Measurements from ENCODE around the gene PPIG.
A peak's percentile ranks its signal among the peaks of the same experiment; 100 is the strongest.
"Not testable (repeated sequence)": the region's sequence is repeated elsewhere in the genome, so short reads cannot be mapped to it uniquely, and the experiment has no call there.

The PPIG gene

DNA sequence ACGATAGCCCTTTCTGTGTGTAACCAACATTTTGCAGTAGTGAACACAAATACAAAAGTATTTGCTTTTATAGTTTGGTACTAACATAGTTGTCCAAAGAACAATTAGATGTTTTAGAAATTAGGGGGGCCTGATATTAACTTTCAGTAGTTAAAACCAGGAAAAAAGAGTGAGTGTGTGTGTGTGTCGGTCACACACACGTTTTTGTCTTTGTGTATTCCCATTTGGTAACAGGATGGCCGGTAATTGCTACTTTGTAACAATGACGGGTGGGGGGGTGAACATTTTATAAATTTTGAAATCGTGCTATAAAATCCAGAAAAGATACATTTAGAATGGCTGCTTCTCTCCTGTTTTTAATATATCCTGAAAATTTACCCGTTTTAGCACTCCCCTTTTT is 1.5 kb downstream of the PPIG start:
- TF ChIP-seq CTCF (IDR thresholded peaks at IDR 0.05; ENCODE audit: low read depth, low read length): no peak
- H3K36me3 ChIP-seq: no peaks in the 10 kb centered on the region
- no peak for DNase-seq
- H3K27me3 ChIP-seq: no peaks in the 10 kb centered on the region
- H3K4me1 ChIP-seq: no peaks in the 10 kb centered on the region
- H3K9me3 ChIP-seq: no peaks in the 10 kb centered on the region
- H3K4me3 ChIP-seq (ENCODE audit: low read depth, low read length): peak overlapping the region; percentile 88

- TF ChIP-seq CTCF (IDR thresholded peaks at IDR 0.05; ENCODE audit: low read depth, low read length): no peak
Observed at GRCh38 chr2:169590804-169591203, 6.7 kb downstream of the PPIG start.

GRCh38 chr2:169596546-169596945 is 12.4 kb downstream of the PPIG start:
- not testable (repeated sequence) for DNase-seq; H3K36me3 ChIP-seq; H3K9me3 ChIP-seq; H3K4me1 ChIP-seq; H3K27me3 ChIP-seq; H3K4me3 ChIP-seq (ENCODE audit: low read depth, low read length)

More at GRCh38 chr2:169590804-169591203, 6.7 kb downstream of the PPIG start:
- Histone ChIP-seq H3K4me1 (no peaks in the 10 kb centered on the region), H3K9me3 (no peaks in the 10 kb centered on the region), H3K27me3 (no peaks in the 10 kb centered on the region), H3K4me3 (ENCODE audit: low read depth, low read length) (no peak overlapping the region), H3K36me3 (no peaks in the 10 kb centered on the region)
- DNase-seq: no peak

- TF ChIP-seq CTCF (IDR thresholded peaks at IDR 0.05; ENCODE audit: low read depth, low read length): no peak
- H3K4me1 ChIP-seq: no peaks in the 10 kb centered on the region
- no peaks in the 10 kb centered on the region for H3K9me3 ChIP-seq
- H3K4me3 ChIP-seq (ENCODE audit: low read depth, low read length): no peak overlapping the region
- H3K27me3 ChIP-seq: no peaks in the 10 kb centered on the region
- no peak for DNase-seq
- H3K36me3 ChIP-seq: no peaks in the 10 kb centered on the region
Observed at GRCh38 chr2:169598982-169599381, 14.8 kb downstream of the PPIG start.

GRCh38 chr2:169599568-169599967 is 15.4 kb downstream of the PPIG start:
- H3K9me3 ChIP-seq: no peaks in the 10 kb centered on the region
- H3K36me3 ChIP-seq: no peaks in the 10 kb centered on the region
- no peak overlapping the region for H3K4me3 ChIP-seq (ENCODE audit: low read depth, low read length)
- no peak for TF ChIP-seq CTCF (IDR thresholded peaks at IDR 0.05; ENCODE audit: low read depth, low read length)
- DNase-seq: no peak
- no peaks in the 10 kb centered on the region for H3K4me1 ChIP-seq
- no peaks in the 10 kb centered on the region for H3K27me3 ChIP-seq

- H3K4me1 ChIP-seq: no peaks in the 10 kb centered on the region
- no peak for TF ChIP-seq CTCF (IDR thresholded peaks at IDR 0.05; ENCODE audit: low read depth, low read length)
- no peak overlapping the region for H3K4me3 ChIP-seq (ENCODE audit: low read depth, low read length)
- no peaks in the 10 kb centered on the region for H3K27me3 ChIP-seq
- peaks cover 6% of the 10 kb centered on the region for H3K36me3 ChIP-seq
- no peaks in the 10 kb centered on the region for H3K9me3 ChIP-seq
- DNase-seq: no peak
Observed at GRCh38 chr2:169609264-169609663, 25.1 kb downstream of the PPIG start.

DNA sequence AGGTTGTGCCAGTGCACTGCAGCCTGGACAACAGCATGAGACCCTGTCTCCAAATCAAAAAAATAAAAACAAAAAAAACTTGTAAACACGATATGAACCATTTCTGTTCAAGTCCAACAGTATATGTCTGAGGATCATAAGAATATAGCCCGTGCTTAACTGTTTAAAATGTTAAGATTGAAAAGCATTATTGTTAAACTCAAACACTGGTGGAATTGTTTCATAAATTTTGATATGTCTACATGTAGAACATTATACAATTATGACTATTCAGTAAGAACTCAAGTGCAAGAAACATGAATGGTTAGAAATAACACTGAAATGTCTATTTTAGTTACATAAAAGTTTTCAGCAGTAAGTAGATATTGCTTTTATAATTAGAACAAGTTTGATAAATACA is 29.7 kb downstream of the PPIG start:
- DNase-seq: no peak
- Histone ChIP-seq H3K9me3 (no peaks in the 10 kb centered on the region), H3K4me3 (ENCODE audit: low read depth, low read length) (no peak overlapping the region), H3K4me1 (no peaks in the 10 kb centered on the region), H3K27me3 (no peaks in the 10 kb centered on the region), H3K36me3 (peaks cover 18% of the 10 kb centered on the region)
- no peak for TF ChIP-seq CTCF (IDR thresholded peaks at IDR 0.05; ENCODE audit: low read depth, low read length)

GRCh38 chr2:169615982-169616381 is 31.8 kb downstream of the PPIG start:
- not testable (repeated sequence) for DNase-seq; H3K9me3 ChIP-seq; H3K4me3 ChIP-seq (ENCODE audit: low read depth, low read length); H3K27me3 ChIP-seq; H3K4me1 ChIP-seq
- peaks cover 18% of the 10 kb centered on the region for H3K36me3 ChIP-seq

Measured in BE2C (cell line).